Activated T-cell treated with anti-CD3 and anti-CD28 coated beads for 48 hours (primary cell): Measurements from ENCODE around the gene NUBPL.
"Not testable (repeated sequence)": the region's sequence is repeated elsewhere in the genome, so short reads cannot be mapped to it uniquely, and the experiment has no call there.

Experiments used
- DNase-seq: peaks from one replicate; pipeline ENCODE4 v3.0.0-alpha.2; 2020; ENCODE audit warnings: low read depth

The NUBPL gene

DNA sequence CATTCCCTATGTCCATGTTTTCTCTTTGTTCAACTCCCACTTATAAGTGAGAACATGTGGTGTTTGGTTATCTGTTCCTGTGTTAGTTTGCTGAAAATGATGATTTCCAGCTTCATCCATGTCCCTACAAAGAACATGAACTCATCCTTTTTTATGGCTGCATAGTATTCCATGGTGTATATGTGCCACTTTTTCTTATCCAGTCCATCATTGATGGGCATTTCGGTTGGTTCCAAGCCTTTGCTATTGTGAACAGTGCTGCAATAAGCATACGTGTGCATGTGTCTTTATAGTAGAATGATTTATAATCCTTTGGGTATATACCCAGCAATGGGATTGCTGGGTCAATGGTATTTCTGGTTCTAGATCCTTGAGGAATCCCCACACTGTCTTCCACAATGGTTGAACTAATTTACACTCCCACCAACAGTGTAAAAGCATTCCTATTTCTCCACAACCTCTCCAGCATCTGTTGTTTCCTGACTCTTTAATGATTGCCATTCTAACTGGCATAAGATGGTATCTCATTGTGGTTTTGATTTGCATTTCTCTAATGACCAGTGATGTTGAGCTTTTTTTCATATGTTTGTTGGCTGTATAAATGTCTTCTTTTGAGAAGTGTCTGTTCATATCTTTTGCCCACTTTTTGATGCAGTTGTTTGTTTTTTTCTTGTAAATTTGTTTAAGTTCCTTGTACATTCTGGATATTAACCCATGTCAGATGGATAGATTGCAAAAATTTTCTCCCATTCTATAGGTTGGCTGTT lies 252.7 kb downstream of the NUBPL start:
- DNase-seq, result not testable (repeated sequence)

DNA sequence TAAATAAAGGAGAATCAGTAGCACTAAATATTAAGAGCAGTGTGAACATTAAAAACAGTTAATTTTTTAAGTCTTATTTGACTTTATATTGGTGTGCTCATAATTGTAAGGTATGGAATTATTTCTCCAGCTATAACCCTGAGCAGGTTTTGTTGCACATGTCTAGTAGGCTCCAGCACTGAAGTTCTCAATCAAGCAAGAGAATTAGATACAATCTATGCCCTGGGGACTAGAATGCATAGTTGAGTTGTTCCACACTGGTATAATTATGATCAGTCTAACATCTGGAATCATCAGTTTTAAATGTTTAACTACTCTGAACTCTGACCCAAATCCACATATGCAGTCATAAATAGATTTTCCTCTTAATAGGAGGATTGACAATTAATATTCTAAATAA lies 258.1 kb downstream of the NUBPL start:
- DNase-seq, result no peak

DNA sequence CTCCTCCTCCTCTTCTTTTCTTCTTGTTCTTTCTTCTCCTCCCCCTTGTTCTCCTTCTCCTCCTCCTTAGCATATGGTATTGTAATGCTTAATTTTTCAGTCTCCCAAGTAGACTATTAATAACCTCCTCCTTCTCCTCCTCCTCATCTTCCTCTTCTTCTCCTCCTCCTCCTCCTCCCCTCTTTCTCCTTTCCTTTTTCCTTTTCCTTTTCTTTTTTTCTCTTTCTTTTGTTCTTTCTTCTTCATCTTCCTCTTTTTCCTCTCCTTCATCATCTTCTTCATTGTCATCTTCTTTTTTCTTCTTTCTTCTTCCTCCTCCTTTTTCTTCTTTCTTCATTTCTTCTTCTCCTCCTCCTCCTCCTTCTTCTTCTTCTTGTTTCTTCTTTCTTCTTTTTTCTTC lies 264.3 kb downstream of the NUBPL start:
- no peak for DNase-seq

DNA sequence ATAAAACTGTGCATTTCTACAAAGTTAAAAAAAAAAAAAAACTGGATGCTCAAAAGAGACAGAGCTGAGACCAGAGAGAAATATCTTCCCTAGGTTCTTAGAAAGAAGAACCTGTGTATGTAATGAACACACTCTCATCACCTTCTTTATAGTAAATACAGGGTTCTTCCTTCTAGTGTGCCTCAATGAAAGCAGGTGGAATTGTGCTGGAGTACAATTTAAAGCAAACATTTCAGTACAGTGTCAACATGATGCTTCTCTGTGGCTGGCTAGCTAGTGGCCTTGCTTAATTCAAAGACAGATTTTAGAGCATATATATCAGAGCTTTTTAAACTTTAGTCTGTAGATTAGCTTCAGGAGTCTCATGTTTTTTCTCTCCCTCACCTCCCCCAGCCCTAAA lies 266.1 kb downstream of the NUBPL start:
- DNase-seq, result no peak

DNA sequence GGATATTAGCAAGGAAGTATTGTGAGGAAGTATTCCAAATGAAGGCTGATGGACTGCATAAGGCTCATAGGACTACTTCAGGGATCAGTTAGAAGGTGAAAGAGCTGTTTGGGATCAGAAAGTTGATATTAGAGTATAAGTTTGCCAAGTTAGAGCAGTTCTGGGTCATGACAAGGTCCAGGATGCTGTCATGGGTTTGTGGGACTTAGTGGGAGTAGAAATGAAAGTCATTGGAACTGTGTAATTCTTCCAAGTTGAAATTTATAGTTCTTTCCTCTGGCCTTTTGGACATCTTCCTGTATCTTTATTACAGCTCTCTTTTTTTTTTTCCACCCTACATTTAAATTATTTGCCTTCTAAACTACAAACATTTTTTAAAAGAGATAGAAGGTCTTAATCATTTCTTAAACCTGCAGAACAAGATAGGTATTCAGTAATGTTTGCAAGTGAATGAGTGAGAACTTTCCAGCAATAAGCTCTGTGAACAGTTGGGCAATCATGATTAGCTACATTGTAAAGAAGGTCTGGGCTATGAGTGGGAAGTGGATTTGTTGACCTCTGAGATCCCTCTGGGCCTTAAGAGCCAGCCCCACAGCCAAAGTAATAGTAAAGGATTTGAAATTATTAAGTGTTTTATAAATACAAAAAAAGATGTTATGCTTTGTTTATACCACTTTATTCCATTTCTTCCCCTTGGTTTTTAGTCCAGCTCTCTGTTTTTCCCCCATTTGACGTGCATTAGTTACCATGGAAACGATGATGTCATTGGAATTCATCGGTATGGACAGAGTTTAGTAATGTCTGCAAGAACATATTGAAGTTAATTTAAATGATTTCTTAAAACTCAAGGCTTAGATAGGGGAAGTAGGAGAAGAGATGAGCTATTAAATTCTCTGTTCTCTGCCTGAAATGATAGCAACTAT lies 268.0 kb downstream of the NUBPL start:
- DNase-seq, result no peak

DNA sequence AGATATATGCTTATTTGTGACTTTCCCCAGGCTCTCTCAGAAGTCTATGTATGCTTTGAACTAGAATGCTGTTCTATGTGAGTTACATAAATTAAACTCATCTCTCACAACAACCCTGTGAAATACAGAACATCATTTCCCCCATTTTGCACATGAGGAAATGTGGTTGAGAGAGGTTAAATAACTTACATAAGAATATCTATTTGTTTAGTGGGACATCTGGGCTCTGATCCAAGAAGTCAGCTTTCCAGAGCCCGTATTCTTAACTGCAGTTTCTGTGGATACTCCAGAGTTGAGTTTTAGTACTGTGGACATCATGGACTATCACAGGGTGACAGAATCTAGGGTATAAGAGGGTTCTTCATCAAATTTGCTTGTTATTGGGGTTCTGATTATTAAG lies 273.4 kb downstream of the NUBPL start:
- DNase-seq, result no peak

DNA sequence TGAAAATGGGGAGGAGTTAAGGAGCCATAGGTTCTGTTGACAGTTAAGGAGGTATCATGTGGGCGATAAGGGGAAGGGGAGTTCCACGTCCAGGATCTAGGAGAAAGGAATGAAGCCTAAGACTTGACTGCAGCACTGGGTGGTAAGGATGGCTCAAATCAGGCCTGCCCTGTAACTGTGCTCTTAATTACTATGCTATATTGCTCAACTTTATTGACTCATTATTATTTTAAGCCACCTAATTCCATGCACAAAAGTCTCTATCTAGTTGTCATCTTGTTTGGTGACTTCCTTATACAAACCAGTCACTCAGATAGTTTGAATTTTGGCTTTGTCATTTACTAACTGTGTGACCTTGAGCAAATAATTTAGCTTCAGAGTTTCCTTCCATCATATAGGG lies 273.8 kb downstream of the NUBPL start:
- no peak for DNase-seq

DNA sequence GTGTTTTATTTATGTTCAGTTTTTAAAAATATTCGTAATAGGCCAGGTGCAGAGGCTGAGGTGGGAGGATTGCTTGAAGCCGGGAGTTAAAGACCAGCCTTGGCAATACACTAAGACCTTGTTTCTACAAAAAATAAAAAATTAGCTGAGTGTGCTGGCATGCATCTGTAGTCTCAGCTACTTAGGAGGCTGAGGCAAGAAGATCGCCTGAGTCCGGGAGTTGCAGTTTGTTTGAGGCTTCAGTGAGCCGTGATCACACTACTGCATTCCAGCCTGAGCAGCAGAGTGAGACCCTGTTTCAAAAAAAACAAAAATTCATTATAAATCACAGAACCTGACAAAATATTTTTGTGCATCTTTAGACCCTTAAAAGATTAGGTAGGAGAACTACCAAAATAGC lies 275.8 kb downstream of the NUBPL start:
- DNase-seq, result no peak

DNA sequence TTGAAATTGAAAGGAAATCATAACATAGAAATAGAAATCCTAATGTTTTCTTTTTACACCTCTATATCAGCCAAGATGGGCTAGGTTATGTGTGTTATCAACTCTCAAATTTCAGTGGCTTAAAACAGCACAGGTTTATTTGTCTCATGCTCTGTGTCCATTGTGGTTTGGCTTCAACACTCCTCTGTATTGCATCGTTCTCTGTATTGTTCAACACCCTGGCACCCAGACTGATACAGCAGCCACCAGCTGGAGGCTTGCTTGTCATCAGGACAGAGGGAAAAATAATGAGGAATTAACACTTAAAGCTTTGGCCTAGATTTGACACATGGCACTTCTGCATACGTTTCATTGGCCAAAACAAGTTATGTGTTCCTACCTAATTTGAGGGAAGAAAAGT lies 281.7 kb downstream of the NUBPL start:
- DNase-seq, result no peak

DNA sequence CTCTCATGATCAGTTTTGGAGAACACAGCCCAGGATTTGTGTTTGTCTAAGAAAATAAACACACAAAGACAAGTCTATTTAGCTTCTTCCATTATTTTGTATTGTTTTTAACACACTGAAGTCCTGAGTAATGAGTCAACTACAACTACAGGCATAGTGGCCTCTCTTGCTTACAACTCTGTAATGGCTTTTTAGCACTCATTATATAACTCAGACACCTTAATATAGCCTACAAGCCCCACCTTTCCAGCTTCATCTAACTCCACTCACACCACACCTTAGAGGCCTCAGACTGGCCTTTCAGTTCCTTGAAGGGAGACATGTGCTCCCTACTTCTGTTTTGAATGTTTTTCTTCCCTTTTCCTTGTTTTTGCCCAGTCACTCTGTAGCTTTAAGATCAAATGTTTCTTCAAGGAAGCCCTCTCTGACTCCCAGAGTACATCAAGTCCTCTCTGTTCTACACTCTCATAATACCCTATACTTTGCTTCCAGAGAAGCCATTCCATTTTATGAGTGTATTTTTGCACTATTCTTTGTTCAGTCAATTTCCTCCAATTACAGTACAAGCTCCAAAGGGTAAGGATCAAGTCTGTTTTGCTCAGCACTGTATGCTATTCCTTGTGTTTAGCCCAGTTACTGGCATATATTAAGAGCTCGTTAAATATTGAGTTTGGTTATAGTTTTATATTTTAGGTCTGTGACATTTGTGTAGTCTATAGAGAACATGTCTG lies 282.3 kb downstream of the NUBPL start:
- DNase-seq, result no peak

DNA sequence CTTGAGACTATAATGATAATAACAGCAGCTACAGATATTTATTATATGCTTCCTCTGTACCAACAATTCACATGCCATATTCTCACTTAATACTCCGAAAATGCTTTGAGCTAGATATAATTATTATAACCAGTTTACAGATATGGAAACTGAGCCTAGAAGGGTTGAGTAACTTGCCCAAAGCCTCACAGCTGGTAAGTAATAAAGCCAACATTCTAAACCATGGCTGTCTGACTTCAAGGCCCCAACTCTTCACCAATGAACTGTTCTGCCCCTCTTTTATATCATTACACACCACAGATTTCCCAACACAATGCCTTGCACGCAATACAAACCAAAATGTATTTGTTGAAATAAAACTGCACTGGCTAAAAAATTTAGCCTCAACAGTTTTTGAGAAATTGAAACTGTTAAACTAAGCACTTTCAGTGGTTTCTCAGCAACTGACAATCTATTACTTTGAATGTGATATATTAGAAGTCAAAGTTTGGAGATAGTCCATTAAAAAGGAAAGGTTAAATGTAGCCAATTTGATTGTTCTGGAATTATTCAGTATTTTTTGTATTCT lies 293.4 kb downstream of the NUBPL start:
- no peak for DNase-seq

DNA sequence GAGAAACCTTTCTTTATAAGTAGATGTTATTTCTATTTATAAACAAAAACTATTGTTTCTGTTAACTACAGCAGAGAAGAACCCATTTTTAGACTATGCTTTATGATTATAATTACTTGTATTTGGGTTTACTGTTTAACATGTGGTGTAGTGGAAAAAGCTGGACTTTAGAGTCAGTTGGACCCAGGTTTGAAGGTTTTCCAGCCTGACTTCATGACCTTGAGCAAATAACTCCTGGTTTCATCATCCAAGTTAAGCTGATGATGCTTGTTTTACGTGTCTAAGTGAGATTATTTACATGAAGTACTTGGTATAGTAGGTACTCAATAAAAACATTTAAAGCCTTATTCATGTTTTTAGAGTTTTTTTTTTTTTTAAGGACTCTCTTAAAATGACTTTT lies 294.1 kb downstream of the NUBPL start:
- no peak for DNase-seq

DNA sequence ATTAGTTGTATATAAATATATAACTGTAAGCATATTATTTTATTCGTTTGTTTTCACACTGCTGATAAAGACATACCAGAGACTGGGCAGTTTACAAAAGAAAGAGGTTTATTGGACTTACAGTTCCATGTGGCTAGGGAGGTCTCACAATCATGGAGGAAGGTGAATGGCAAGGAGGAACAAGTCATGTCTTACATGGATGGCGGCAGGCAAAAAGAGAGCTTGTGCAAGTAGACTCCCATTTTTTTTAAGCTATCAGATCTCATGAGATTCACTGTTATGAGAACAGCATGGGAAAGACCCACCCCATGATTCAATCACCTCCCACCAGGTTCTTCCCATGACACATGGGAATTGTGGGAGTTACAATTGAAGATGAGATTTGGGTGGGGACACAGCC lies 294.8 kb downstream of the NUBPL start:
- DNase-seq, result not testable (repeated sequence)

DNA sequence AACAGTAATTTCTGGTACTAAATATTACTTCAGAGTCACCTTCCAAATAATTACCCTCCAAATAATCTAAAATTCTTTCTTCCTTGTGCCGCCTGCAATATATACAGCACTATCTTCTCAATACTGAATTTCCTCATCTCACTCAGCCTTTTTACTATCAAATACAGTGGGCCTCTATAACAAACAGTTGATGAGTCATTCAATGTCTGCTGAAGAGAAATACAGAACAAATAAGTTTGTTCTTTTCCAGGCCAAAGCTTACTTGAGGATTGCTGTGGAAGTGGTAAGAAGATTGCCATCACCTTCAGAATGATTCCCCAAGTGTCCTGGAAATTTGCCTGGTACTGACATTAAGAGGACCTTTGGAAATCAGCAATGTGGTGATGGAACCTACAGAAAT lies 297.7 kb downstream of the NUBPL start:
- no peak for DNase-seq

DNA sequence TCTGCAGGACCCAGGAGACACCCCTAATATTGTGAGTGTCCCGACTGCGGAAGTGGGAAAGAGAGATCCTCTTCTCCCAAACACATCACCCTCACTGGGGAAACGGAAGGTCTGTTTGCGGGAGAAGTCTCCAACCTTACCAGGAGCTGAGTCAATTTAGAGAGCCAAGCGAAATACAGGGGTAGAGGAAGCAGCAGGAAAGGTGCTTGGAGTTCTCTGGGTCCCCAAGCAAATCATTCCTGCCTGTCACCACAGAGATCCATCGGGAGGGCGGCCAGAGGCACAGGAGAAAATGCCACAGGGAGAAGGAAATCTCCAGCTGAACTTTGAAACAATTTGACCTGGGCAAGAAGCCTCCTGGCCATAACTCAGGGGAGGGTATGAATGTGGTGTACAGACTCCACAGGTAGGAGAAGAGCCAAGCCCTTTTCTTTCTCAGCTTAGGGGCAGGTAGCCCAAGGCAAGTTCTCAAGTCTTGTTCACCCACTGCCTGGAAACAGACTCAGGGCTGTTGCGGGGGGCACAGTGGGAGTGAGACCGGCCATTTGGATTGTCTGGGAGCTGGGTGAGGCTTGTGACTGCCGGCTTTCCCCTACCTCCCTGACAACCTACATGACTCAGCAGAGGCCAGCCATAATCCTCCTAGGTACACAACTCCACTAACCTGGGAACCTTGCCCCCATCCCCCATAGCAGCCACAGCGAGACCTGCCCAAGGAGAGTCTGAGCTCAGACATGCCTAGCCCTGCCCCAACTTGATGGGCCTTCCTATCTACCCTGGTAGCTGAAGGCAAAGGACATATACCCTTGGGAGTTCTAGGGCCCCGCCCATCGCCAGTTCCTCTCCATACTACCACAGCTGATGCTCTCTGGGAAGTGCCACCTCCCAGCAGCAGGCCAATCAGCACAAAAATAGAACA lies 304.0 kb downstream of the NUBPL start:
- no peak for DNase-seq

DNA sequence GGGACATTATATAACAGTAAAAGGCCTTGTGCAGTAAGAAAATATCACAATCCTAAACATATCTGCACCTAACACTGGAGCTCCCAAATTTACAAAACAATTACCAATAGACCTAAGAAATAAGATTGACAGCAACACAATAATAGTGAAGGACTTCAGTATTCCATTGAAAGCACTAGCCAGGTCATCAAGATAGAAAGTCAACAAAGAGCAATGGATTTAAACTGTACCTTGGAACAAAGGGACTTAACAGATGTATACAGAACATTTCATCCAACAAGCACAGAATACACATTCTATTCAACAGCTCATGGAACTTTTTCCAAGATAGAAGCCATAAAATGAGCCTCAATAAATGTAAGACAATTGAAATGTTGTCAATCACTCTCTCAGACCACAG lies 306.4 kb downstream of the NUBPL start:
- DNase-seq, result no peak

DNA sequence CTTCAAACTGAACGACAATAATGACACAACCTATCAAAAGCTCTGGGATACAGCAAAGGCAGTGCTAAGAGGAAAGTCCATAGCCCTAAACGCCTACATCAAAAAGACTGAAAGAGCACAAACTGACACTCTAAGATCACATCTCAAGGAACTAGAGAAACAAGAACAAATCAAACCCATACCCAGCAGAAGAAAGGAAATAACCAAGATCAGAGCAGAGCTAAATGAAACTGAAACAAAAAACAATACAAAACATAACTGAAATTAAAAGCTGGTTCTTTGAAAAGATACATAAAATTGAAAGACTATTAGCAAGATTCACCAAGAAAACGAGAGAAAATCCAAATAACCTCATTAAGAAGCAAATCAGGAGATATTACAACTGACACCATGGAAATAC lies 306.9 kb downstream of the NUBPL start:
- not testable (repeated sequence) for DNase-seq

DNA sequence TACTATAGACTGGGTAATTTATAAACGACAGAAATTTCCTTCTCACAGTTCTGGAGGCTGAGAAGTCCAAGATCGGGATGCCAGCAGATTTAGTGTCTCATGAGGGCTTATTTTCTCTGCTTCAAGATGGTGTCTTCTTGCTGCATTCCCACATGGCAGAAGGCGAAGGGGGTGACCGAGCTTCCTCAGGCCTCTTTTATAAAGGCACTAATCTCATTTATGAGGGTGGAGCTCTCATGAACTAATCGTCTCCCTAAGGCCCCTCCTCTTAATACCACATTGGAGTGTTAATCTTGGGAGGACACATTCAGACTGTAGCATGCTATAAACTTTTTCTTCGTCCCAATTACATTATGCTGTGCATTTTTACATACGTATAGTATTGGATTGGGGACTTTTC lies 315.5 kb downstream of the NUBPL start:
- DNase-seq, result no peak

DNA sequence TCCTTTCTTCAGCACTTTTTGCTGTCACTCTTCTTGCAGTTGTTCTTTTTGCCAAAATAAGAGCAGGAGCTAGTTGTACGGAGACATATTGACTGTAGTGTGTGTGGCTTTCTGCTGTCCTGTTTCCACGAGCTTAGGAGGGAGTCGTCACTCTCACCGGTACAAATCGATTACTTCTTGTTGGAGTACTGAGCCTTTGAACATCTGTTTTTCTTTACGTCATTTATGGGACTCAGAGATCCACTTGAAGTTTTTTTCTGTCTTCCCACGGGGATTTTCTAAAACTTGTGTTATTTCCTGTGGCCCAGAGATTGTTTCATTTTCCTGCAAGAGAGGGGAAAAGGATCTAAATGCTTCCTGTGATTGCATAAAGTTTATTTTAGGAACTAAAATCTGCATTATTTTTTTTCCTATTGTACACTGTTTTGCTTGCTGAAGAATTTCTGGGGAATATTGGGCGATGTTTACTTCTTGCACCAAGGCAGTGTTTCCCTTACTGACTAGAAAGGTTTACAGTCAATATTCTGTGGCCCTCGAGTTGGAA lies 316.1 kb downstream of the NUBPL start:
- no peak for DNase-seq

DNA sequence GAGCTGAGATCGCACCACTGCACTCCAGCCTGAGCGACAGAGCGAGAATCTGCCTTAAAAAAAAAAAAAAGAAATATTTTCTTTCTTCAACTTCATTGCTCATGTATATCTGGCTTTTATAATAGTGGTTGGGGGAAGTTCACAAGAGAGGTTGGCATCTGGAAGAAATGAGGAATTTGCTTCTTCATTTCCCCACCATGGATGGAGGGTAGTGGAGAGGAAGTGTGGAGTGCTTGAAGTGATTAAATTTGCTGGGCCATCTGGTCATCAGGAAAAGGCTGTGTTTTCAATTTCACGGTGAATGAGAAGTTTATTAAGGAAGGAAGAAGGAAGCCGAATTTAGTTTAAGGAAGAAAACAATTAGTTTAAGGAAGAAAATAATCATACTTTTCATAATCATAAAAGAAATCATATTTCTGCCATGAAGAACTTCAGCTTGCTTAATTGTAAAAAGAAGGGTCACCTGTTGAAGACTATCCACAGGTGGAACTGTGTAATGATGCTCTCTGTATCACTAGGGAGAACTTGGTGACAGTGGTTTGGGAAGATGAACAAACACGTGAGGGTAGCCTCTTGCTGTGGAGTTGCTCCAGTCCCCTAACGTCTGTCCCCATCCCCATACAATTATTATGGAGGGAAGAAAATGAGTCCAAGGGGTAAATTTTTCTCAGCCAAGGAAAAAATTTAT lies 318.6 kb downstream of the NUBPL start:
- no peak for DNase-seq
